C4-2B (cell line): Measurements from ENCODE around the gene RGS10.

Experiments used
- ZFX ChIP-seq: fragments of 450-650 bp; IDR thresholded peaks from 2 replicates; pipeline ENCODE4 v1.6.1; 2017
- TF ChIP-seq, protein P1 (sequence below): fragments of 450-650 bp; conservative IDR thresholded peaks from 2 replicates; pipeline ENCODE4 v1.5.1; 2017; ENCODE audit warnings: mild to moderate bottlenecking

DNA sequence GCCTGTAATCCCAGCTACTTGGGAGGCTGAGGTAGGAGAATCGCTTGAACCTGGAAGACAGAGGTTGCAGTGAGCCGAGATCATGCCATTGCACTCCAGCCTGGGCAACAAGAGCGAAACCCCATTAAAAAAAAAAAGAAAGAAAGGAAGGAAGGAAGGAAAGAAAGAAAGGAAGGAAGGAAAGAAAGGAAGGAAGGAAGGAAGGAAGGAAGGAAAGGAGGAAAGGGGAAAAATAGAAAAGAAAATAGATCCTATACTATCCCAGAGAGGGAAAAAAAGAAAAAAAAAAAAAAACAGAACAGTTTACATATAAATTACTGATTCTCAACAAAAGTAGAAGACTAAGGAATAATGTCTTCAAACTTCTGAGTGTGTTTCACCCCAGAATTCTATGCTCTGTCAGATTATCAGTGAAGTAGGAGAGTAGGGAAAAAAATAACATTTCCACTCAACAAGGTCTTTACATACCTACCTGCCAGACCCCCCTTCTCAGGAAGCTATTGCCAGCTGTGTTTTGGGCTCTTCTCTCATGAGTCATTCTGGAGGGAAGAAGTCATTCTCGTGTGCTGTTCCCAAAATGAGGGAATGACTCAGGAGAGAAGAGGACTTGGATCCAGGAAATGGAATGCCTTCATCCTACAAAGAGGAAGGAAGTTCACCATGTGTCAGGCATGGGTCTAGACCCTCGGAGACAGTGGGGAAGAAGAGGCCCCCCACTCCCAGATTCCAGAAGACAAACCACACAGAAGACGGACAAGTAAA lies 20.9 kb downstream of the RGS10 start:
- TF ChIP-seq, protein P1, sequence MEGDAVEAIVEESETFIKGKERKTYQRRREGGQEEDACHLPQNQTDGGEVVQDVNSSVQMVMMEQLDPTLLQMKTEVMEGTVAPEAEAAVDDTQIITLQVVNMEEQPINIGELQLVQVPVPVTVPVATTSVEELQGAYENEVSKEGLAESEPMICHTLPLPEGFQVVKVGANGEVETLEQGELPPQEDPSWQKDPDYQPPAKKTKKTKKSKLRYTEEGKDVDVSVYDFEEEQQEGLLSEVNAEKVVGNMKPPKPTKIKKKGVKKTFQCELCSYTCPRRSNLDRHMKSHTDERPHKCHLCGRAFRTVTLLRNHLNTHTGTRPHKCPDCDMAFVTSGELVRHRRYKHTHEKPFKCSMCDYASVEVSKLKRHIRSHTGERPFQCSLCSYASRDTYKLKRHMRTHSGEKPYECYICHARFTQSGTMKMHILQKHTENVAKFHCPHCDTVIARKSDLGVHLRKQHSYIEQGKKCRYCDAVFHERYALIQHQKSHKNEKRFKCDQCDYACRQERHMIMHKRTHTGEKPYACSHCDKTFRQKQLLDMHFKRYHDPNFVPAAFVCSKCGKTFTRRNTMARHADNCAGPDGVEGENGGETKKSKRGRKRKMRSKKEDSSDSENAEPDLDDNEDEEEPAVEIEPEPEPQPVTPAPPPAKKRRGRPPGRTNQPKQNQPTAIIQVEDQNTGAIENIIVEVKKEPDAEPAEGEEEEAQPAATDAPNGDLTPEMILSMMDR, result no peak
- TF ChIP-seq ZFX, result no peak
